HL-60 (cell line): ENCODE measurements around the gene TRAPPC6A.

Experiments used
- CTCF ChIP-seq: IDR thresholded peaks from one replicate; pipeline ENCODE4 v1.5.1; 2011; ENCODE audit warnings: low read length, control low read depth, inconsistent platforms; ENCODE audit not compliant: insufficient read depth
- GABPA ChIP-seq: IDR thresholded peaks from 2 replicates; pipeline ENCODE4 v1.6.1; 2012; ENCODE audit warnings: low read depth
- POLR2AphosphoS5 ChIP-seq: IDR thresholded peaks from 2 replicates; pipeline ENCODE4 v1.6.1; 2012; ENCODE audit warnings: low read depth
- SPI1 ChIP-seq: IDR thresholded peaks from 2 replicates; pipeline ENCODE4 v1.6.1; 2012; ENCODE audit warnings: low read depth, mild to moderate bottlenecking, borderline replicate concordance
- TF ChIP-seq, protein P1 (sequence below): IDR thresholded peaks from 2 replicates; pipeline ENCODE4 v1.6.1; 2012; ENCODE audit warnings: low read depth; ENCODE audit not compliant: insufficient replicate concordance

- TF ChIP-seq CTCF (no peak), SPI1 (peak; percentile 33; the same call in 1 of the 2 replicates), POLR2AphosphoS5 (no peak), GABPA (no peak)
- TF ChIP-seq, protein P1, sequence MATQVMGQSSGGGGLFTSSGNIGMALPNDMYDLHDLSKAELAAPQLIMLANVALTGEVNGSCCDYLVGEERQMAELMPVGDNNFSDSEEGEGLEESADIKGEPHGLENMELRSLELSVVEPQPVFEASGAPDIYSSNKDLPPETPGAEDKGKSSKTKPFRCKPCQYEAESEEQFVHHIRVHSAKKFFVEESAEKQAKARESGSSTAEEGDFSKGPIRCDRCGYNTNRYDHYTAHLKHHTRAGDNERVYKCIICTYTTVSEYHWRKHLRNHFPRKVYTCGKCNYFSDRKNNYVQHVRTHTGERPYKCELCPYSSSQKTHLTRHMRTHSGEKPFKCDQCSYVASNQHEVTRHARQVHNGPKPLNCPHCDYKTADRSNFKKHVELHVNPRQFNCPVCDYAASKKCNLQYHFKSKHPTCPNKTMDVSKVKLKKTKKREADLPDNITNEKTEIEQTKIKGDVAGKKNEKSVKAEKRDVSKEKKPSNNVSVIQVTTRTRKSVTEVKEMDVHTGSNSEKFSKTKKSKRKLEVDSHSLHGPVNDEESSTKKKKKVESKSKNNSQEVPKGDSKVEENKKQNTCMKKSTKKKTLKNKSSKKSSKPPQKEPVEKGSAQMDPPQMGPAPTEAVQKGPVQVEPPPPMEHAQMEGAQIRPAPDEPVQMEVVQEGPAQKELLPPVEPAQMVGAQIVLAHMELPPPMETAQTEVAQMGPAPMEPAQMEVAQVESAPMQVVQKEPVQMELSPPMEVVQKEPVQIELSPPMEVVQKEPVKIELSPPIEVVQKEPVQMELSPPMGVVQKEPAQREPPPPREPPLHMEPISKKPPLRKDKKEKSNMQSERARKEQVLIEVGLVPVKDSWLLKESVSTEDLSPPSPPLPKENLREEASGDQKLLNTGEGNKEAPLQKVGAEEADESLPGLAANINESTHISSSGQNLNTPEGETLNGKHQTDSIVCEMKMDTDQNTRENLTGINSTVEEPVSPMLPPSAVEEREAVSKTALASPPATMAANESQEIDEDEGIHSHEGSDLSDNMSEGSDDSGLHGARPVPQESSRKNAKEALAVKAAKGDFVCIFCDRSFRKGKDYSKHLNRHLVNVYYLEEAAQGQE, result no peak
Measured at GRCh38 chr19:45182758-45183157, 4.7 kb upstream of the TRAPPC6A start.
